ENCODE measurements around the gene SYT12. TPM values are rescaled to one million over a fixed set of nuclear protein-coding genes. Genes with fewer than 3 reads are reported as not detected.

The SYT12 gene
- total and polyA plus RNA-seq, 2 of the 8 experiments (the other 6 are each of a cell fraction or from before 2014, with no cell fraction given), result 1.4 to 3.3 TPM

DNA sequence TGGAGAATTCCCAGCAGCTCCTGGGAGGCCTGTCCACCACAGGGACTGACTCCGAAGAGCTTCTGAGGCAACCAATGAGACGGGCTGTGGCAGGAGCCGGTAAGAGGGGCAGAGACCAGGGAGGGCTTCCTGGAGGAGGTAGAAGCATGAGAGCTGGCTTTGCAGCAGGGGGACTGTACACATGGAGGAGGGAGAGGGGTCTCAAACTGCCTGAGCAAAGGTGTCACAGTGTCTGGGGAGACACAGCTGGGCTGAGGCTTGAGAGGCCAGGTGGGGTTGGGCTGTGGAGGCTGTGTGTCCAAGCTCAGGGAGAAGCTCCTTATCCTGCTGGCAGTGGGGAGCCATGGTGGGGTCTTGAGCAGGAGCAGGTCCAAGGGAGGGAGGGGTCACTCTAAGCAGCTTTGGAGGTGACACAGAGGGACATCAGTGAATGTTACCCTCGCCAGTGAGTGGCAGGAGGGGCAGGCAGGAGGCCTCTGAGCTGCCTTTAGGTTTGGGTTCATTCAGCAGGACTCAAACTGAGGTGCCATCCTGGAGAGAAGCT, 29.1 kb downstream of the SYT12 start:
- Histone ChIP-seq H3K4me3 (ENCODE audit: extremely low read depth in 1 of 4, insufficient read depth in 2 of 4, low read depth in 3 of 4, low read length in 4 of 4) (no peak overlapping the region), H2BK120ac (replicated peaks; ENCODE audit: low read depth, low read length) (no peak overlapping the region), H3K14ac (ENCODE audit: insufficient read length) (no peak overlapping the region), H3K27ac (ENCODE audit: low read depth, low read length) (no peak overlapping the region), H3K79me2 (ENCODE audit: control insufficient read depth in 1 of 2, insufficient read depth in 2 of 2, low read length in 2 of 2) (no peaks in the 10 kb centered on the region), H3K79me1 (ENCODE audit: low read depth, low read length) (no peaks in the 10 kb centered on the region), H2BK20ac (ENCODE audit: low read length) (no peak overlapping the region), H3K23me2 (ENCODE audit: low read depth, low read length) (peaks cover 6% of the 10 kb centered on the region; the same call in 1 of the 2 replicates), H3K36me3 (ENCODE audit: control insufficient read depth in 2 of 4, insufficient read depth in 4 of 4, low read length in 3 of 4) (no peaks in the 10 kb centered on the region), H2AFZ (ENCODE audit: low read length) (no peak overlapping the region), H2BK15ac (ENCODE audit: low read length) (0 out of 2 replicates have a peak overlapping the region, but pooled peaks have one; percentile 61), H3K18ac (ENCODE audit: extremely low read depth, low read length) (no peak overlapping the region), H3K56ac (replicated peaks; ENCODE audit: insufficient read length, low read depth, low read length) (no peak overlapping the region), H3K4ac (replicated peaks; ENCODE audit: insufficient read length, low read depth, low read length) (no peak overlapping the region), H3K9me3 (ENCODE audit: insufficient read depth in 2 of 2, low read depth in 1 of 2, low read length in 1 of 2) (no peaks in the 10 kb centered on the region), H4K8ac (ENCODE audit: extremely low read depth, insufficient read depth, low read length) (no peak overlapping the region), H3K4me2 (ENCODE audit: insufficient read depth in 1 of 2, low read depth in 2 of 2, low read length in 2 of 2) (no peak overlapping the region), H3K4me1 (replicated peaks in 1 of 4; ENCODE audit: control insufficient read depth in 3 of 4, insufficient read depth in 4 of 4, low read length in 3 of 4) (peaks cover 4 to 22% (median 14%) of the 10 kb centered on the region in 4 experiments), H4K20me1 (replicated peaks in 1 of 2; ENCODE audit: control insufficient read depth in 1 of 2, insufficient read depth in 2 of 2, low read length in 2 of 2) (no peaks in the 10 kb centered on the region), H2BK12ac (ENCODE audit: low read depth, low read length) (peak overlapping the region; percentile 60; the same call in 1 of the 2 replicates), H2AK5ac (ENCODE audit: low read depth, low read length) (no peak overlapping the region), H3K27me3 (replicated peaks in 1 of 4; ENCODE audit: control insufficient read depth in 3 of 4, extremely low read depth in 1 of 4, insufficient read depth in 3 of 4, low read length in 3 of 4) (peaks cover 0 to 5% (median 2%) of the 10 kb centered on the region in 4 experiments; a peak in 4 of 7 replicates), H3K9ac (replicated peaks in 1 of 4; ENCODE audit: extremely low read depth in 1 of 4, low read depth in 3 of 4, low read length in 3 of 4) (no peak overlapping the region), H3K23ac (ENCODE audit: insufficient read length) (no peak overlapping the region), H4K91ac (replicated peaks; ENCODE audit: insufficient read length, low read length) (no peak overlapping the region), H2BK5ac (ENCODE audit: low read depth, low read length) (no peak overlapping the region), H4K5ac (ENCODE audit: insufficient read length, low read depth, low read length) (no peak overlapping the region)
- CTCF ChIA-PET (ENCODE audit: partially characterized antibody), result interaction anchor here (0.6 to 5.1 kb wide), 12 partner anchors 10 to 330 kb away, joined by 3 to 69 read pairs (median 4); no protein-coding TSS in a partner anchor
- no peak for FAIRE-seq
- POLR2A ChIA-PET (ENCODE audit: partially characterized antibody), result interaction anchor here (0.8 to 1.8 kb wide), 4 partner anchors 14 to 59 kb away, joined by 3 to 4 read pairs (median 3); no protein-coding TSS in a partner anchor
- TF ChIP-seq BRCA1 (IDR thresholded peaks at IDR 0.05; ENCODE audit: low read depth, low read length) (no peak), KDM1A (IDR thresholded peaks at IDR 0.05; ENCODE audit: borderline replicate concordance, low read length) (0 out of 2 replicates have a peak, but pooled peaks have one; percentile 11), SAP30 (IDR thresholded peaks at IDR 0.05; ENCODE audit: insufficient read depth, insufficient replicate concordance, low read length) (no peak), SRF (IDR thresholded peaks at IDR 0.05; ENCODE audit: low read depth, low read length) (no peak)
- DNase-seq (ENCODE audit: low read depth in 1 of 2, low spot score in 2 of 2), result no peak
- 92% methylated on average over 4 of the region's 4 CpGs; no CpG with 5 or more reads in 1 of the 2 experiments for WGBS, 2 experiments (ENCODE audit: extremely low coverage in 1 of 2, insufficient coverage in 1 of 2, insufficient read length in 1 of 2, insufficient replicate concordance in 2 of 2, low coverage in 1 of 2, low lambda C conversion rate in 2 of 2, missing lambda C conversion rate in 1 of 2)
